GM23338 (cell line): ENCODE results near the gene RBP7. TPM values are rescaled to one million over a fixed set of nuclear protein-coding genes. Genes with fewer than 3 reads are reported as not detected.

Experiments
- ATAC-seq: fragments of 200-7000 bp; cut with Tn5 transposase; 3 replicates; pipeline ENCODE4 v1.9.1; 2020
- DNase-seq: peaks from one replicate; pipeline ENCODE4 v3.0.0-alpha.2; 2015; ENCODE audit warnings: low spot score
- H2AFZ ChIP-seq: fragments of 200-600 bp; sonication (generic); 2 replicates; pipeline ENCODE4 v1.8.0; 2016; ENCODE audit warnings: antibody characterized with exemption, mild to moderate bottlenecking, moderate library complexity
- H3F3A ChIP-seq: fragments of 200-600 bp; sonication (generic); replicated peaks from 2 replicates; pipeline ENCODE4 v1.8.0; 2017; ENCODE audit warnings: antibody characterized with exemption, mixed run types, low read depth
- H3K27ac ChIP-seq: fragments of 200-600 bp; sonication (generic); 2 replicates; pipeline ENCODE4 v1.6.1; 2016; ENCODE audit warnings: low read depth
- H3K27me3 ChIP-seq: fragments of 200-600 bp; sonication (generic); 2 replicates; pipeline ENCODE4 v1.8.0; 2016; ENCODE audit warnings: mild to moderate bottlenecking, mixed run types, moderate library complexity; ENCODE audit not compliant: insufficient read depth
- H3K36me3 ChIP-seq: fragments of 200-600 bp; sonication (generic); 2 replicates; pipeline ENCODE4 v1.8.0; 2016; ENCODE audit warnings: mild to moderate bottlenecking; ENCODE audit not compliant: insufficient read depth
- H3K4me1 ChIP-seq: fragments of 200-600 bp; sonication (generic); 2 replicates; pipeline ENCODE4 v1.8.0; 2016; ENCODE audit warnings: mild to moderate bottlenecking, moderate library complexity; ENCODE audit not compliant: insufficient read depth
- H3K4me2 ChIP-seq: fragments of 200-600 bp; sonication (generic); 2 replicates; pipeline ENCODE4 v1.7.1; 2017; ENCODE audit warnings: mixed run types
- H3K4me3 ChIP-seq: fragments of 200-600 bp; sonication (generic); 2 replicates; pipeline ENCODE4 v1.6.1; 2016; ENCODE audit warnings: mixed run types
- H3K79me2 ChIP-seq: fragments of 200-600 bp; sonication (generic); replicated peaks from 2 replicates; pipeline ENCODE4 v1.8.0; 2017; ENCODE audit warnings: mild to moderate bottlenecking; ENCODE audit not compliant: insufficient read depth
- H3K9me2 ChIP-seq: fragments of 200-600 bp; sonication (generic); 2 replicates; pipeline ENCODE4 v1.8.0; 2017; ENCODE audit not compliant: insufficient read depth
- H4K20me1 ChIP-seq: fragments of 200-600 bp; sonication (generic); replicated peaks from 2 replicates; pipeline ENCODE4 v1.8.0; 2017; ENCODE audit warnings: mild to moderate bottlenecking; ENCODE audit not compliant: insufficient read depth
- H3K27ac Mint-ChIP-seq: 2 replicates; pipeline ENCODE4 v1.8.0; 2020; ENCODE audit warnings: inconsistent platforms, mild to moderate bottlenecking, moderate library complexity, mixed read lengths
- H3K27me3 Mint-ChIP-seq: 3 replicates; pipeline ENCODE4 v1.8.0; 2022; ENCODE audit warnings: low read depth, mild to moderate bottlenecking, moderate library complexity, mixed read lengths, inconsistent platforms; ENCODE audit not compliant: insufficient read depth, poor library complexity
- H3K36me3 Mint-ChIP-seq: 3 replicates; pipeline ENCODE4 v1.8.0; 2021; ENCODE audit warnings: low read depth, mild to moderate bottlenecking, inconsistent platforms, moderate library complexity, mixed read lengths
- H3K4me1 Mint-ChIP-seq: 3 replicates; pipeline ENCODE4 v1.8.0; 2020; ENCODE audit warnings: mild to moderate bottlenecking, inconsistent platforms, mixed read lengths
- H3K4me3 Mint-ChIP-seq: 3 replicates; pipeline ENCODE4 v1.8.0; 2021; ENCODE audit warnings: moderate library complexity, mild to moderate bottlenecking, inconsistent platforms, mixed read lengths
- H3K9me3 Mint-ChIP-seq: 3 replicates; pipeline ENCODE4 v1.8.0; 2020; ENCODE audit warnings: moderate library complexity, mild to moderate bottlenecking, inconsistent platforms, mixed read lengths
- CREB1 ChIP-seq: fragments of 250-450 bp; sonication (Bioruptor Pico); IDR thresholded peaks from 2 replicates; pipeline ENCODE4 v1.5.0; 2020; ENCODE audit warnings: low read depth, mild to moderate bottlenecking, moderate library complexity
- CTCF ChIP-seq, 2 experiments: fragments of 200-600 bp in 1 of 2; sonication (generic) in 1 of 2; conservative IDR thresholded peaks; 2 replicates each; pipeline versions ENCODE4 v1.5.1 to v1.6.1; 2016 to 2017; ENCODE audit warnings: antibody characterized with exemption in 2 of 2, low read depth in 2 of 2, mild to moderate bottlenecking in 2 of 2, moderate library complexity in 1 of 2
- ETS1 ChIP-seq: IDR thresholded peaks from 2 replicates; pipeline ENCODE4 v1.6.1; 2016; ENCODE audit warnings: antibody characterized with exemption
- EZH2 ChIP-seq: fragments of 200-600 bp; sonication (generic); IDR thresholded peaks from one replicate; pipeline ENCODE4 v1.8.0; 2017; ENCODE audit warnings: antibody characterized with exemption, mild to moderate bottlenecking, low read depth; ENCODE audit not compliant: unreplicated experiment
- EZH2phosphoT487 ChIP-seq: fragments of 200-600 bp; sonication (generic); IDR thresholded peaks from one replicate; pipeline ENCODE4 v1.8.1; 2018; ENCODE audit warnings: antibody characterized with exemption; ENCODE audit not compliant: unreplicated experiment
- JUNB ChIP-seq: IDR thresholded peaks from one replicate; pipeline ENCODE4 v1.6.1; 2016; ENCODE audit warnings: antibody characterized with exemption; ENCODE audit not compliant: unreplicated experiment
- NANOG ChIP-seq: IDR thresholded peaks from 2 replicates; pipeline ENCODE4 v1.6.1; 2016; ENCODE audit warnings: antibody characterized with exemption, borderline replicate concordance
- POLR2AphosphoS5 ChIP-seq: IDR thresholded peaks from 2 replicates; pipeline ENCODE4 v1.6.1; 2016; ENCODE audit warnings: antibody characterized with exemption, low read depth
- REST ChIP-seq: IDR thresholded peaks from one replicate; pipeline ENCODE4 v1.6.1; 2018; ENCODE audit warnings: antibody characterized with exemption; ENCODE audit not compliant: unreplicated experiment
- STAT1 ChIP-seq: IDR thresholded peaks from one replicate; pipeline ENCODE4 v1.6.1; 2016; ENCODE audit warnings: antibody characterized with exemption; ENCODE audit not compliant: unreplicated experiment
- ZNF114 ChIP-seq: fragments of 250-450 bp; sonication (Bioruptor Pico); IDR thresholded peaks from 2 replicates; pipeline ENCODE4 v1.5.0; 2020; ENCODE audit warnings: mild to moderate bottlenecking, moderate library complexity
- ZNF331 ChIP-seq: fragments of 250-450 bp; sonication (Bioruptor Pico); IDR thresholded peaks from 2 replicates; pipeline ENCODE4 v1.5.0; 2020; ENCODE audit warnings: low read depth, mild to moderate bottlenecking, moderate library complexity
- polyA plus RNA-seq: library from polyadenylated mRNA; unstranded; fragments of >200 nt; fragmentation: Nextera tagmentation; extraction: Ambion mirVana; gene quantifications from 2 replicates; pipeline ENCODE4 v1.2.1, GENCODE V29; 2016
- total RNA-seq: library from RNA; depleted of rRNA; stranded (reverse); fragments of >200 nt; shearing (Covaris generic); gene quantifications from 2 replicates; pipeline ENCODE4 v1.2.3, GENCODE V29; 2014

RBP7 gene
- total and polyA plus RNA-seq, 2 experiments from 2014 or later: 3.2 to 16.7 TPM

- no peak overlapping the region for H3K4me2 ChIP-seq
- H3K36me3 ChIP-seq: no peaks in the 10 kb centered on the region
- no peak overlapping the region for H3K27ac Mint-ChIP-seq
- H3K79me2 ChIP-seq: peaks cover 100% of the 10 kb centered on the region
- H3K27ac ChIP-seq: no peak overlapping the region
- peaks cover 24% of the 10 kb centered on the region for H3K4me1 Mint-ChIP-seq
- H3F3A ChIP-seq: no peaks in the 10 kb centered on the region
- peaks cover 21% of the 10 kb centered on the region for H3K36me3 Mint-ChIP-seq
- H3K9me3 Mint-ChIP-seq: no peaks in the 10 kb centered on the region
- H3K4me3 Mint-ChIP-seq: no peak overlapping the region
- no peak overlapping the region for H3K4me3 ChIP-seq
- ATAC-seq (no peak), DNase-seq (no peak)
- H3K27me3 ChIP-seq: no peaks in the 10 kb centered on the region
- H4K20me1 ChIP-seq: peaks cover 58% of the 10 kb centered on the region
- no peak for TF ChIP-seq NANOG
- TF ChIP-seq ETS1: no peak
- no peak for TF ChIP-seq ZNF114
- no peak overlapping the region for H2AFZ ChIP-seq
- peaks cover 3% of the 10 kb centered on the region for H3K27me3 Mint-ChIP-seq
- peaks cover 19% of the 10 kb centered on the region for H3K4me1 ChIP-seq
- no peaks in the 10 kb centered on the region for H3K9me2 ChIP-seq
These were observed 51.6 kb downstream of the RBP7 start for GRCh38 chr1:10048601-10049000.

GRCh38 chr1:10050611-10051010, 53.6 kb downstream of the RBP7 start:
- Histone ChIP-seq H4K20me1 (peaks cover 46% of the 10 kb centered on the region), H3K36me3 (no peaks in the 10 kb centered on the region)
- TF ChIP-seq JUNB: no peak
- TF ChIP-seq ZNF331: no peak
- TF ChIP-seq EZH2phosphoT487: no peak
- TF ChIP-seq POLR2AphosphoS5: no peak
- no peak for TF ChIP-seq ETS1
- no peak for TF ChIP-seq NANOG
- no peak for TF ChIP-seq REST
- TF ChIP-seq ZNF114: no peak
- TF ChIP-seq STAT1: no peak
- no peak for TF ChIP-seq CTCF (conservative IDR thresholded peaks at IDR 0.05; ENCODE audit: low read depth in 2 of 2)
- TF ChIP-seq CREB1 (CRISPR knock-in tag): no peak
- TF ChIP-seq EZH2: no peak

More at GRCh38 chr1:10050611-10051010, 53.6 kb downstream of the RBP7 start:
- peaks cover 20% of the 10 kb centered on the region for H3K4me1 ChIP-seq
- no peaks in the 10 kb centered on the region for H3K27me3 ChIP-seq
- no peak overlapping the region for H3K27ac ChIP-seq
- Mint-ChIP-seq H3K9me3 (no peaks in the 10 kb centered on the region), H3K27ac (no peak overlapping the region), H3K4me1 (peaks cover 22% of the 10 kb centered on the region), H3K36me3 (peaks cover 17% of the 10 kb centered on the region), H3K27me3 (peaks cover 3% of the 10 kb centered on the region), H3K4me3 (no peak overlapping the region)
- H3K9me2 ChIP-seq: no peaks in the 10 kb centered on the region
- no peak overlapping the region for H2AFZ ChIP-seq
- peaks cover 100% of the 10 kb centered on the region for H3K79me2 ChIP-seq
- no peak overlapping the region for H3K4me2 ChIP-seq
- DNase-seq (no peak), ATAC-seq (no peak)
- H3K4me3 ChIP-seq: no peak overlapping the region
- no peaks in the 10 kb centered on the region for H3F3A ChIP-seq
